LNCAP (cell line): ENCODE measurements around the gene SZT2.

Experiments used
- TF ChIP-seq, protein P1 (sequence below): fragments of 450-650 bp; IDR thresholded peaks from 2 replicates; pipeline ENCODE4 v1.5.1; 2017; ENCODE audit warnings: mild to moderate bottlenecking

The SZT2 gene

DNA sequence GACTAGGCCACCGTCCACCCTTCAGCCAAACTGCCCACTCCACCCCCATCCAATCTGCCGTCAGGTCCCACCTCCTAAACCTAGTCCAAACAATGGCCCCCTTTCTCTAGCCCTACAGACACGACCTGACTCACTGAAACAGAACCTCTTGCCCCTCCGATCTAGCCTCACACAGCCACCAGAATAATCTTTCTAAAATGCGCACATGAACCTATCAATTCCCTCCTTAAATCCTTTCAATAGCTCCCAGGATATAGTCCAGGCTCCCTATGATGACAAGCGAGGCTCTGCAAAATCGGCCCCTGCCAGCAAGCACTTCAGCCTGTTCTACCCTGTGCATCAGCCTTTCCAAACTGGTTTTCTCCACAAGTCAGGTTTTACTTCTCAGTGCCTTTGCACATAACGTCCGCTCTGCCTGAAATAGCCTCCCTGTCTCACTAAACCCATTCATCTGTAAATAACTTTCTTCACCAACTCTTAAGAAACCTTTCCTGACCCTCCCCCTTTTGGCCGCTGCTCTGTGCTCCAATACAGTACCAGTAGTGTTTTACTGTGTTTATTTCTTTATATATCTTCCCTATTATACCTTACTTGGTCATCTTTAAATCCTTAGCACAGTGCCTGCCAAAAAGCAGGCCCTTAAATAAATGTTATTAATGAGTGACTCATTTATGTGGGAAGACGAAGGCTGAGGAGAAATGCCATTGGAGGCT is 39.9 kb upstream of the SZT2 start:
- TF ChIP-seq, protein P1, sequence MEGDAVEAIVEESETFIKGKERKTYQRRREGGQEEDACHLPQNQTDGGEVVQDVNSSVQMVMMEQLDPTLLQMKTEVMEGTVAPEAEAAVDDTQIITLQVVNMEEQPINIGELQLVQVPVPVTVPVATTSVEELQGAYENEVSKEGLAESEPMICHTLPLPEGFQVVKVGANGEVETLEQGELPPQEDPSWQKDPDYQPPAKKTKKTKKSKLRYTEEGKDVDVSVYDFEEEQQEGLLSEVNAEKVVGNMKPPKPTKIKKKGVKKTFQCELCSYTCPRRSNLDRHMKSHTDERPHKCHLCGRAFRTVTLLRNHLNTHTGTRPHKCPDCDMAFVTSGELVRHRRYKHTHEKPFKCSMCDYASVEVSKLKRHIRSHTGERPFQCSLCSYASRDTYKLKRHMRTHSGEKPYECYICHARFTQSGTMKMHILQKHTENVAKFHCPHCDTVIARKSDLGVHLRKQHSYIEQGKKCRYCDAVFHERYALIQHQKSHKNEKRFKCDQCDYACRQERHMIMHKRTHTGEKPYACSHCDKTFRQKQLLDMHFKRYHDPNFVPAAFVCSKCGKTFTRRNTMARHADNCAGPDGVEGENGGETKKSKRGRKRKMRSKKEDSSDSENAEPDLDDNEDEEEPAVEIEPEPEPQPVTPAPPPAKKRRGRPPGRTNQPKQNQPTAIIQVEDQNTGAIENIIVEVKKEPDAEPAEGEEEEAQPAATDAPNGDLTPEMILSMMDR: no peak

DNA sequence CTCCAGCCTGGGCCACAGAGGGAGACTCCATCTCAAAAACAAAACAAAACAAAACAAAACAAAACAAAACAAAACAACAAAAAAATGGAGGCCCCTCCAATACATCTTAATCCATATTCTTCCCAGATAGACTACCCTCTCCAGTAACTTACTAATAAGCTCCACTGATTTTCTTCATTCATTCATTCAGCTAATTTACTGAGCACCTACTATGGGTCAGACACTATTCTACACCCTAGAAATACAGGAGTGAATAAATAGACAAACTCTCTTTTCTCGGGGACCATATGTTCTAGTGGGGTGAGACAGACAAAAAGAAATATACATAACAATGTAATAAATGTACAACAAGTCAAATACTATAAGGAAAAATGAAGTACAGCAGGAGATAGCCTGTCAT is 38.7 kb upstream of the SZT2 start:
- TF ChIP-seq, protein P1: no peak

DNA sequence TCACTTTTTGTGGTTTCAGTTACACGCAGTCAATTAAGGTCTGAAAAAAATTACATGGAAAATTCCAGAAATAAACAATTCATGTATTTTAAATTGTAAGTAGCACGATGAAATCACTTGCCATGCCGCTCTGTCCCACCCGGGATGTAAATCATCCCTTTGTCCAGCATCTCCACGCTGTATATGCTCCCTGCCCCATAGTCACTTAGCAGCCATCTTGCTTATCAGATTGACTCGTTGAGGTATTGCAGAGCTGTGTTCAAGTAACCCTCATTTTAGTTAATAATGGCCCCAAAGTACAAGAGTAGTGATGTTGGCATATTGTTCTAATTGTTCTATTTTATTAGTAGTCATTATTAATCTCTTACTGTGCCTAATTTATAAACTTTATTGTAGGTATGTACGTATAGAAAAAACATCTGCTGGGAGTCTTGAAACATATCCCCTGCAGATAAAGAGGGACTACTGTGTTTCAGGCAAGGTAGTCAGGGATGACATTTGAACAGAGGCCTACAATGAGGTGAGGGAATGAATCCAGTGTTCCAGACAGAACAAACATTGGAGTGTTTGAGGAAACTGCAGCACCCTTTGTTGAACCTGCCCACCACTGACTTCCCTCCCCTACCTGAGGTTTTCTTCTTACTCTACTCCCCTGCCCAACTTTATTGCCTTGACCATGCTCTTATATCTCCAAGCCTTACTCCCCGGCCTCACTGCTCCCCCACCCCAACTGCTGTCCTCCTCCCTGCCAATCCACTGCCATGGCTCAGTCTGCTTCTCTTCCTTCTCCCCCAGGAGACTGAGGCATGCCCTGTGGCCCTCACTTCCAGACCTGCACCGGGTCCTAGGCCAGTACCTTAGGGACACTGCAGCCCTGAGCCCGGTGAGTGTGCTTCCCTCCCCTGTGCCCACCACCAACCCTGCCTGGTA is 38.0 kb upstream of the SZT2 start:
- TF ChIP-seq, protein P1: no peak

- TF ChIP-seq, protein P1: no peak
These were observed 37.4 kb upstream of the SZT2 start for GRCh38 chr1:43352351-43352705.

GRCh38 chr1:43352881-43353280 is 36.8 kb upstream of the SZT2 start:
- TF ChIP-seq, protein P1: no peak

DNA sequence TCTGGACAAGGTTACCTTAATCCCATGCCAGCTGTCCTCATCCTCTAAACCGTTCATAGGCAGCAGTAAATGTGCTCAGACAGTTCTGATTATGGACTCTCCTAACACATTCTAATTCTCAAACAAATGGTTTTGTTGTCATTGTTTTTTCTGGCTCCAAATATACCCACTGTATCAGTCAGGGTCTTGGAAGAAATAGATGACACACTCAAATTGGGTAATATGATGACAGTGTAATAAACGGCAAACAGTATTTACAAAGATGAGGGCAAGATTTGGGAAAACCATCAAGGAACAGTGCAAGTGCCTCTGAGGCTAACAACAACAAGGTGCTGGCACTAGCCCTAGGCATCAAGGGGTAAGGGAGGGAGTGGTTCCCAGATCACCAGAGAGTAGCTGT is 35.2 kb upstream of the SZT2 start:
- TF ChIP-seq, protein P1: no peak

DNA sequence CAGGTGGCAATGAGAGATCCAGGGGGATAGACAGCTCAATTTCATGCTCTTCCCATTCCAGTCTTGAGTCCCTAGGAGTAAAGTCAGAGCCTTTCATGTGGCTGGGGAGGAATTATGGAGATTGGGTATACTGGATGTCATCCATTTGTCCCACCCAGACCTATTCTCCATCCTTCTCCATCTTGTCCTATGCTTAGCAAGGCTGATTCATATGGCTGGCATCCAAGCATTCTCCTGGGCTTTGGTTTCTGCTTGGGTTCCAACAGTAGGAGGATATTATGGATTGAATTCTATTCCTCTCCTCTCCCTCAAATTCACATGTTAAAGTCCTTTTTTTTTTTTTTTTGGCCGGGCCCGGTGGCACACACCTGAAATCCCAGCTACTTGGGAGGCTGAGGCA is 34.8 kb upstream of the SZT2 start:
- TF ChIP-seq, protein P1: no peak
